OCI-LY7 (cell line): Measurements from ENCODE around the gene AGAP3. TPM values are rescaled to one million over a fixed set of nuclear protein-coding genes. Genes with fewer than 3 reads are reported as not detected.

Source experiments
- BruUV-seq: library from RNA; stranded (reverse); fragments of 400-500 nt; replicated peaks from 2 replicates; lab custom pipeline; 2021; lab: Mats Ljungman, UMichigan
- CTCF ChIA-PET: fragments of 300-600 bp; sonication (Branson Sonifier 250); formaldehyde crosslinking; loops from one replicate; lab custom pipeline; 2022; ENCODE audit warnings: antibody characterized with exemption; ENCODE audit not compliant: unreplicated experiment; lab: Charles Lee
- POLR2A ChIA-PET: fragments of 300-600 bp; sonication (Branson Sonifier 250); formaldehyde crosslinking; loops from one replicate; lab custom pipeline; 2022; ENCODE audit warnings: antibody characterized with exemption; lab: Charles Lee
- DNase-seq: peaks from one replicate; pipeline ENCODE4 v3.0.0-alpha.2; 2015; ENCODE audit warnings: low spot score
- H2AFZ ChIP-seq: fragments of 200-600 bp; sonication (generic), shearing (Covaris generic); 2 replicates; pipeline ENCODE4 v1.6.1; 2014; ENCODE audit warnings: mild to moderate bottlenecking, antibody characterized with exemption, low read length, moderate library complexity
- H3K27ac ChIP-seq: fragments of 200-600 bp; sonication (generic); 2 replicates; pipeline ENCODE4 v1.5.1; 2014; ENCODE audit warnings: mixed run types, low read depth, mild to moderate bottlenecking, moderate library complexity, low read length, inconsistent platforms; ENCODE audit not compliant: poor library complexity, severe bottlenecking
- H3K36me3 ChIP-seq: fragments of 200-600 bp; sonication (generic); 2 replicates; pipeline ENCODE4 v1.6.1; 2014; ENCODE audit warnings: mild to moderate bottlenecking, antibody characterized with exemption, low read length, moderate library complexity, mixed read lengths; ENCODE audit not compliant: insufficient read depth
- H3K4me1 ChIP-seq: fragments of 200-600 bp; sonication (generic); 2 replicates; pipeline ENCODE4 v1.5.1; 2014; ENCODE audit warnings: mild to moderate bottlenecking, low read length; ENCODE audit not compliant: insufficient read depth, poor library complexity, severe bottlenecking
- H3K4me2 ChIP-seq: fragments of 200-600 bp; sonication (generic); 2 replicates; pipeline ENCODE4 v1.6.1; 2014; ENCODE audit warnings: mild to moderate bottlenecking, low read length
- H3K4me3 ChIP-seq: fragments of 200-600 bp; sonication (generic); 2 replicates; pipeline ENCODE4 v1.5.1; 2014; ENCODE audit warnings: mild to moderate bottlenecking, low read depth, low read length; ENCODE audit not compliant: poor library complexity, severe bottlenecking
- H3K79me2 ChIP-seq: fragments of 200-600 bp; sonication (generic); 2 replicates; pipeline ENCODE4 v1.6.1; 2016; ENCODE audit warnings: low read depth, mild to moderate bottlenecking, low read length, moderate library complexity, mixed read lengths; ENCODE audit not compliant: insufficient read depth
- H3K9me2 ChIP-seq: fragments of 200-600 bp; sonication (generic); 2 replicates; pipeline ENCODE4 v1.6.1; 2016; ENCODE audit warnings: mild to moderate bottlenecking, low read length, mixed read lengths; ENCODE audit not compliant: insufficient read depth
- H3K9me3 ChIP-seq: fragments of 200-600 bp; sonication (generic); 2 replicates; pipeline ENCODE4 v1.6.1; 2014; ENCODE audit warnings: mild to moderate bottlenecking, mixed run types, low read length, mixed read lengths
- H4K20me1 ChIP-seq: fragments of 200-600 bp; sonication (generic); 2 replicates; pipeline ENCODE4 v1.6.1; 2014; ENCODE audit warnings: mild to moderate bottlenecking, antibody characterized with exemption, low read length, moderate library complexity, mixed read lengths; ENCODE audit not compliant: insufficient read depth
- CTCF ChIP-seq: fragments of 200-600 bp; sonication (generic); conservative IDR thresholded peaks from 2 replicates; pipeline ENCODE4 v1.5.1; 2014; ENCODE audit warnings: mild to moderate bottlenecking, antibody characterized with exemption, low read length, moderate library complexity, mixed read lengths
- EZH2phosphoT487 ChIP-seq: fragments of 200-600 bp; sonication (generic); IDR thresholded peaks from 2 replicates; pipeline ENCODE4 v1.6.1; 2018; ENCODE audit warnings: low read depth, borderline replicate concordance, mild to moderate bottlenecking, mixed run types, antibody characterized with exemption, low read length, moderate library complexity, mixed read lengths
- intact Hi-C: fragments of 100-400 bp; cut with micrococcal nuclease; formaldehyde crosslinking; loops from one replicate; pipeline ENCODE4 v1.10.0; 2022; ENCODE audit not compliant: unreplicated experiment
- total RNA-seq, 2 experiments: library from RNA; depleted of rRNA in 1 of 2; stranded (reverse); fragments of >200 nt in 1 of 2; shearing (Covaris generic) in 1 of 2; gene quantifications; 2 replicates each; pipeline ENCODE4 v1.2.3, GENCODE V29; 2014 to 2022

The AGAP3 gene
- total RNA-seq, 2 experiments from 2014 or later, result 4.8 to 30.9 TPM

DNA sequence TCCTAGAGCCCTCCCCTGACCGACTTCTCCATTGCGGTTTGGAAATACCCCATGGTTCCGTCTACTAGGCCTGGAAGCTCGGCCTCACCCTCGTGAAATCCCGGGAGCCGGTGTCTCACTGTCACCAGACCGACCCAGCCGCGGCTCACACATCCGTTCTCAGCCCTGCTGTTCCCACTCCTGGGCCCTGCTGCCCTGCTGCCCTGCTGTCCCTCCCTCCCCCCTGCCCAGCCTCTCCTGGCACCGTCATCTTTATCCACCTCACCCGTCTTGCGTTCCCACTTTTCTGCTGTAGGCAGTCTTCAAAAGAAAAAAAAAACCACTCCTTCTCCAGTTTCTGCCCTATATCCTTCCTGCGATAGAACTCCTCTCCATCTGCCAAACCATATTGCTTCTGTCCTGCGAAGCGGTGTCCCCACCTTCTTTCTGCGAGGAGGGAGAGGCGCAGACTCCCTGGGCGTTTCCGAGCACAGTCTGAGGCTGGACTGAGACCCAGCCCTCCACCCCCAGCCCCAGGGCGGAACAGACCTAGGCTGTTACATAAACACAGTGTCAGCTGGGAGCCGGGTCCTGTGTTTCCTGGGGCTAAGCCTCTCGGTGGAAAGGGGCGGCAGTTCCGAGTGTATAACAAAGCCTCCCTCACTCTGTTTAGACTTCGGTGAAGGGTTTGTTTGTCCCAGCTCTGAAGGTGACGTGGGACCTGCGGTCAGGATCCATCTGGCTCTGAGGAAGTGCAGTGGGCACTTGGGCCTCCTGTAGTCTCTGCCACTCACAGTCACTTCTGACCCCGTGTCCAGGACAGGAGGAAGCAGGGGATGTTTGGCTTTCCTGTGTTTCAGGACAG lies 2.8 kb downstream of the AGAP3 start:
- H3K9me2 ChIP-seq, result no peaks in the 10 kb centered on the region
- no peak overlapping the region for H3K4me2 ChIP-seq
- H3K27ac ChIP-seq, result no peak overlapping the region
- DNase-seq, result no peak
- no TSS peak for BruUV-seq
- no peaks in the 10 kb centered on the region; the same call in 1 of the 2 replicates for H4K20me1 ChIP-seq
- intact Hi-C loops, result loop anchor here (10.0 kb wide), 2 partner anchors 114 to 194 kb away; partner anchors contain the start of gene KCNH2
- TF ChIP-seq CTCF, result no peak
- TF ChIP-seq EZH2phosphoT487, result no peak
- ChIA-PET CTCF (no interaction called here), POLR2A (interaction anchor here (0.6 kb wide), 1 partner anchor 1627 kb away, joined by 4 read pairs; no protein-coding TSS in a partner anchor)
- H3K9me3 ChIP-seq, result no peaks in the 10 kb centered on the region
- no peaks in the 10 kb centered on the region for H3K36me3 ChIP-seq
- no peak overlapping the region for H3K4me3 ChIP-seq
- no peaks in the 10 kb centered on the region for H3K79me2 ChIP-seq
- peaks cover 15% of the 10 kb centered on the region for H3K4me1 ChIP-seq
- no peak overlapping the region for H2AFZ ChIP-seq

- peaks cover 9% of the 10 kb centered on the region for H3K4me1 ChIP-seq
- TF ChIP-seq EZH2phosphoT487, result no peak
- no peak for TF ChIP-seq CTCF
- H3K27ac ChIP-seq, result no peak overlapping the region
- no peaks in the 10 kb centered on the region for H3K9me3 ChIP-seq
- no peaks in the 10 kb centered on the region; the same call in 1 of the 2 replicates for H4K20me1 ChIP-seq
- CTCF ChIA-PET, result no interaction called here
- POLR2A ChIA-PET, result no interaction called here
- no peak overlapping the region for H2AFZ ChIP-seq
- H3K79me2 ChIP-seq, result no peaks in the 10 kb centered on the region
- H3K9me2 ChIP-seq, result no peaks in the 10 kb centered on the region
- intact Hi-C loops, result loop anchor here (10.0 kb wide), 3 partner anchors 65 to 195 kb away; partner anchors contain the start of gene KCNH2
- DNase-seq, result no peak
- H3K4me2 ChIP-seq, result no peak overlapping the region
- no peak overlapping the region for H3K4me3 ChIP-seq
- no peaks in the 10 kb centered on the region for H3K36me3 ChIP-seq
- no TSS peak for BruUV-seq
Measured at GRCh38 chr7:151089893-151090730, 3.8 kb downstream of the AGAP3 start.
